ENCODE results near the gene ANAPC2. TPM values are rescaled to one million over a fixed set of nuclear protein-coding genes. Genes with fewer than 3 reads are reported as not detected.

The ANAPC2 gene
- total RNA-seq, 1 experiment from 2014 or later: 95.4 TPM

GRCh38 chr9:137171149-137171900, 17.0 kb downstream of the ANAPC2 start:
- Histone ChIP-seq H3K9me2 (ENCODE audit: insufficient read depth) (no peaks in the 10 kb centered on the region), H3F3A (ENCODE audit: insufficient read depth, low read depth) (peaks cover 9% of the 10 kb centered on the region; the same call in 1 of the 2 replicates), H4K20me1 (ENCODE audit: insufficient read depth) (no peaks in the 10 kb centered on the region), H3K9me3 (ENCODE audit: insufficient read depth, low read depth) (no peaks in the 10 kb centered on the region), H3K36me3 (ENCODE audit: low read depth) (no peaks in the 10 kb centered on the region), H3K27me3 (ENCODE audit: insufficient read depth, low read depth) (no peaks in the 10 kb centered on the region), H2AFZ (no peak overlapping the region), H3K4me3 (no peak overlapping the region), H3K27ac (no peak overlapping the region), H3K79me2 (ENCODE audit: low read depth) (no peaks in the 10 kb centered on the region), H3K4me1 (replicated peaks; ENCODE audit: insufficient read depth) (peaks cover 13% of the 10 kb centered on the region; the same call in 1 of the 2 replicates), H3K4me2 (no peak overlapping the region)
- no peak for DNase-seq
- BruUV-seq (replicated peaks): no TSS peak
- TF ChIP-seq CTCF (conservative IDR thresholded peaks at IDR 0.05) (no peak), EZH2 (IDR thresholded peaks at IDR 0.05; ENCODE audit: low read depth) (no peak)
- CTCF ChIA-PET: no interaction called here
- POLR2A ChIA-PET (ENCODE audit: unreplicated experiment): interaction anchor here (0.5 kb wide), 1 partner anchor 595 kb away, joined by 5 read pairs; no protein-coding TSS in a partner anchor
- intact Hi-C loops (cut with micrococcal nuclease; ENCODE audit: unreplicated experiment): no loop called here

- POLR2A ChIA-PET (ENCODE audit: unreplicated experiment): interaction anchor here (0.5 to 0.7 kb wide), 2 partner anchors 8 to 594 kb away, joined by 3 to 5 read pairs; no protein-coding TSS in a partner anchor
- no peaks in the 10 kb centered on the region for H3K9me2 ChIP-seq (ENCODE audit: insufficient read depth)
- H4K20me1 ChIP-seq (ENCODE audit: insufficient read depth): no peaks in the 10 kb centered on the region
- H3K36me3 ChIP-seq (ENCODE audit: low read depth): no peaks in the 10 kb centered on the region
- H3K9me3 ChIP-seq (ENCODE audit: insufficient read depth, low read depth): no peaks in the 10 kb centered on the region
- peaks cover 11% of the 10 kb centered on the region; the same call in 1 of the 2 replicates for H3F3A ChIP-seq (ENCODE audit: insufficient read depth, low read depth)
- H3K4me1 ChIP-seq (replicated peaks; ENCODE audit: insufficient read depth): peaks cover 13% of the 10 kb centered on the region; the same call in 1 of the 2 replicates
- TF ChIP-seq EZH2 (IDR thresholded peaks at IDR 0.05; ENCODE audit: low read depth) (no peak), CTCF (conservative IDR thresholded peaks at IDR 0.05) (no peak)
- no peaks in the 10 kb centered on the region for H3K27me3 ChIP-seq (ENCODE audit: insufficient read depth, low read depth)
- no peaks in the 10 kb centered on the region for H3K79me2 ChIP-seq (ENCODE audit: low read depth)
- intact Hi-C loops (cut with micrococcal nuclease; ENCODE audit: unreplicated experiment): no loop called here
- CTCF ChIA-PET: no interaction called here
- no peak for DNase-seq
- no TSS peak for BruUV-seq (replicated peaks)
- H3K4me2 ChIP-seq: no peak overlapping the region
- no peak overlapping the region for H3K27ac ChIP-seq
- H2AFZ ChIP-seq: no peak overlapping the region
- no peak overlapping the region for H3K4me3 ChIP-seq
These were observed 17.7 kb downstream of the ANAPC2 start for GRCh38 chr9:137170486-137171148.

GRCh38 chr9:137169896-137170358, 18.4 kb downstream of the ANAPC2 start, which contains the start of gene LRRC26:
Gene LRRC26, minus strand, starts transcription at chr9:137170051. Its CDS starts 108 bp downstream, at chr9:137169943.
- ChIA-PET CTCF (no interaction called here), POLR2A (ENCODE audit: unreplicated experiment) (interaction anchor here (0.7 kb wide), 1 partner anchor 8 kb away, joined by 3 read pairs; no protein-coding TSS in a partner anchor)
- no TSS peak for BruUV-seq (replicated peaks)
- peak within 1 kb of the TSS; percentile 99 for H3K4me2 ChIP-seq
- no peak for TF ChIP-seq CTCF (conservative IDR thresholded peaks at IDR 0.05)
- TF ChIP-seq EZH2 (IDR thresholded peaks at IDR 0.05; ENCODE audit: low read depth): no peak
- H3K4me3 ChIP-seq: peak within 1 kb of the TSS; percentile 75
- no peaks in the 10 kb centered on the region for H4K20me1 ChIP-seq (ENCODE audit: insufficient read depth)
- H3K9me2 ChIP-seq (ENCODE audit: insufficient read depth): no peaks in the 10 kb centered on the region
- no peaks in the 10 kb centered on the region for H3K79me2 ChIP-seq (ENCODE audit: low read depth)
- peaks cover 13% of the 10 kb centered on the region; the same call in 1 of the 2 replicates for H3K4me1 ChIP-seq (replicated peaks; ENCODE audit: insufficient read depth)
- intact Hi-C loops (cut with micrococcal nuclease; ENCODE audit: unreplicated experiment): loop anchor here (5.0 kb wide), 1 partner anchor 43 kb away; no protein-coding TSS in a partner anchor
- no peak within 1 kb of the TSS for H3K27ac ChIP-seq
- H3K27me3 ChIP-seq (ENCODE audit: insufficient read depth, low read depth): no peaks in the 10 kb centered on the region
- H3F3A ChIP-seq (ENCODE audit: insufficient read depth, low read depth): peaks cover 11% of the 10 kb centered on the region; the same call in 1 of the 2 replicates
- H3K9me3 ChIP-seq (ENCODE audit: insufficient read depth, low read depth): no peaks in the 10 kb centered on the region
- H2AFZ ChIP-seq: peak within 1 kb of the TSS; percentile 83
- no peaks in the 10 kb centered on the region for H3K36me3 ChIP-seq (ENCODE audit: low read depth)
- no peak for DNase-seq

All from PC-9 (cell line).